RPMI7951 (cell line): ENCODE measurements around the gene PRAMEF8. TPM values are rescaled to one million over a fixed set of nuclear protein-coding genes. Genes with fewer than 3 reads are reported as not detected.

Source experiments
- total RNA-seq: library from RNA; depleted of rRNA; stranded (reverse); fragments of >200 nt; shearing (Covaris generic); gene quantifications from 2 replicates; pipeline ENCODE4 v1.2.3, GENCODE V29; 2014; rRNA removed

Gene PRAMEF8
- total RNA-seq, 1 experiment from 2014 or later: not detected

Other genes with a start within 250 kb of the PRAMEF8 start
- gene PRAMEF27, start 228.6 kb downstream of the PRAMEF8 start, total RNA-seq: not detected in 2 replicates
- not detected in 2 replicates for gene HNRNPCL3, start 224.4 kb downstream of the PRAMEF8 start, total RNA-seq
- gene PRAMEF25, start 214.4 kb downstream of the PRAMEF8 start, total RNA-seq: not detected in 2 replicates
- not detected in 2 replicates for gene HNRNPCL2, start 168.3 kb downstream of the PRAMEF8 start, total RNA-seq
- not detected in 2 replicates for gene PRAMEF26, start 129.1 kb downstream of the PRAMEF8 start, total RNA-seq
- not detected in 2 replicates for gene HNRNPCL4, start 119.5 kb downstream of the PRAMEF8 start, total RNA-seq
- not detected in 2 replicates for gene PRAMEF9, start 113.3 kb downstream of the PRAMEF8 start, total RNA-seq
- gene PRAMEF13, start 83.7 kb downstream of the PRAMEF8 start, total RNA-seq: not detected in 2 replicates
- not detected in 2 replicates for gene PRAMEF18, start 59.0 kb downstream of the PRAMEF8 start, total RNA-seq
- gene PRAMEF5, start 30.9 kb downstream of the PRAMEF8 start, total RNA-seq: not detected in 2 replicates
- gene PRAMEF33, start 18.4 kb upstream of the PRAMEF8 start, total RNA-seq: not detected in 2 replicates
- not detected in 2 replicates for gene PRAMEF15, start 30.4 kb upstream of the PRAMEF8 start, total RNA-seq
- gene PRAMEF14, start 62.0 kb upstream of the PRAMEF8 start, total RNA-seq: not detected in 2 replicates
- gene PRAMEF19, start 86.8 kb upstream of the PRAMEF8 start, total RNA-seq: not detected in 2 replicates
- not detected in 2 replicates for gene PRAMEF17, start 104.5 kb upstream of the PRAMEF8 start, total RNA-seq
- not detected in 2 replicates for gene PRAMEF20, start 125.3 kb upstream of the PRAMEF8 start, total RNA-seq
- gene LRRC38, start 228.9 kb upstream of the PRAMEF8 start, total RNA-seq: not detected in 2 replicates